Smooth muscle cell (in vitro differentiated cells): ENCODE data around the gene CACNG1. TPM values are rescaled to one million over a fixed set of nuclear protein-coding genes. Genes with fewer than 3 reads are reported as not detected.
"Not testable (repeated sequence)": the region's sequence is repeated elsewhere in the genome, so short reads cannot be mapped to it uniquely, and the experiment has no call there.

Experiments
- DNase-seq: peaks from one replicate; lab custom pipeline; 2025; ENCODE audit not compliant: unreplicated experiment; lab: John Stamatoyannopoulos, UW
- H2AFZ ChIP-seq: fragments of 200-600 bp; sonication (generic); 2 replicates; pipeline ENCODE4 v1.6.0; 2016; ENCODE audit warnings: antibody characterized with exemption, low read depth, mild to moderate bottlenecking
- H3F3A ChIP-seq: fragments of 200-600 bp; sonication (generic); 2 replicates; pipeline ENCODE4 v1.6.0; 2017; ENCODE audit warnings: antibody characterized with exemption, low read depth
- H3K27ac ChIP-seq: fragments of 200-600 bp; sonication (generic); 2 replicates; pipeline ENCODE4 v1.5.1; 2016; ENCODE audit warnings: low read depth, mild to moderate bottlenecking
- H3K27me3 ChIP-seq: fragments of 200-600 bp; sonication (generic); 2 replicates; pipeline ENCODE4 v1.6.1; 2016; ENCODE audit warnings: low read depth, mild to moderate bottlenecking
- H3K36me3 ChIP-seq: fragments of 200-600 bp; sonication (generic); 2 replicates; pipeline ENCODE4 v1.5.1; 2016; ENCODE audit warnings: low read depth
- H3K4me1 ChIP-seq: fragments of 200-600 bp; sonication (generic); 2 replicates; pipeline ENCODE4 v1.5.1; 2016; ENCODE audit warnings: low read depth
- H3K4me2 ChIP-seq: fragments of 200-600 bp; sonication (generic); 2 replicates; pipeline ENCODE4 v1.6.0; 2016; ENCODE audit warnings: mild to moderate bottlenecking
- H3K4me3 ChIP-seq: fragments of 200-600 bp; sonication (generic); 2 replicates; pipeline ENCODE4 v1.5.1; 2016; ENCODE audit warnings: mild to moderate bottlenecking
- H3K79me2 ChIP-seq: fragments of 200-600 bp; sonication (generic); 2 replicates; pipeline ENCODE4 v1.6.0; 2016; ENCODE audit warnings: low read depth, mild to moderate bottlenecking
- H3K9ac ChIP-seq: fragments of 200-600 bp; sonication (generic); 2 replicates; pipeline ENCODE4 v1.6.0; 2016; ENCODE audit warnings: low read depth
- H3K9me3 ChIP-seq: fragments of 200-600 bp; sonication (generic); replicated peaks from 2 replicates; pipeline ENCODE4 v1.5.1; 2016; ENCODE audit warnings: low read depth
- H4K20me1 ChIP-seq: fragments of 200-600 bp; sonication (generic); 2 replicates; pipeline ENCODE4 v1.6.0; 2016; ENCODE audit warnings: low read depth
- CTCF ChIP-seq: fragments of 200-600 bp; sonication (generic); IDR thresholded peaks from 2 replicates; pipeline ENCODE4 v1.5.1; 2017; ENCODE audit warnings: borderline replicate concordance, mild to moderate bottlenecking, antibody characterized with exemption; ENCODE audit not compliant: insufficient read depth, poor library complexity, severe bottlenecking
- WGBS: methylation state at CpG from one replicate; pipeline ENCODE4 v1.1.7; 2016; ENCODE audit warnings: low lambda C conversion rate; 5-methylcytosine and 5-hydroxymethylcytosine counted together
- polyA plus RNA-seq: library from polyadenylated mRNA; unstranded; fragments of >200 nt; fragmentation: Nextera tagmentation; extraction: Ambion mirVana; gene quantifications from 2 replicates; pipeline ENCODE4 v1.2.1, GENCODE V29; 2016
- total RNA-seq: library from RNA; depleted of rRNA; stranded (reverse); fragments of >200 nt; gene quantifications from 2 replicates; pipeline ENCODE4 v1.2.3, GENCODE V29; 2014

CACNG1 gene
- total and polyA plus RNA-seq, 2 experiments from 2014 or later: not detected

GRCh38 chr17:67092291-67092690 lies 47.9 kb downstream of the CACNG1 start:
- 92% methylated on average over 5 of the region's 5 CpGs for WGBS
- Histone ChIP-seq H3K4me2 (no peak overlapping the region), H3K79me2 (peaks cover 20% of the 10 kb centered on the region), H3K4me3 (no peak overlapping the region), H2AFZ (no peak overlapping the region), H4K20me1 (peaks cover 74% of the 10 kb centered on the region), H3F3A (no peaks in the 10 kb centered on the region), H3K27me3 (no peaks in the 10 kb centered on the region), H3K36me3 (no peaks in the 10 kb centered on the region), H3K9ac (no peak overlapping the region), H3K27ac (no peak overlapping the region), H3K4me1 (no peaks in the 10 kb centered on the region), H3K9me3 (no peaks in the 10 kb centered on the region)
- no peak for TF ChIP-seq CTCF
- DNase-seq: no peak

DNA sequence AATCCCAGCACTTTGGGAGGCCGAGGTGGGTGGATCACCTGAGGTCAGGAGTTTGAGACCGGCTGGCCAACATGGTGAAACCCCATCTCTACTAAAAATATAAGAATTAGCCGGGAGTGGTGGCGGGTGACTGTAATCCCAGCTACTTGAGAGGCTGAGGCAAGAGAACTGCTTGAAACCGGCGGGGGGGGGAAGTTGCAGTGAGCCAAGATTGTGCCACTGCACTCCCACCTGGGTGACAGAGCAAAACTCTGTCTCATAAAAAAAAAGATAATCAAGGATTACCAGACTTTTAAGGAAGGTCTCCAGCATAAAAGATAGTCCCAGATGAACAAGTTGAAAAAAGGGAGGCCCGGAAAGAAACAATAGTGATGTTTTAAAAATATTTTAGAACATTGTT lies 48.4 kb downstream of the CACNG1 start:
- H3K9ac ChIP-seq, H3K4me2 ChIP-seq, H3F3A ChIP-seq, H3K27me3 ChIP-seq, H3K27ac ChIP-seq, H3K9me3 ChIP-seq, H3K36me3 ChIP-seq, H3K4me3 ChIP-seq, H3K4me1 ChIP-seq, H2AFZ ChIP-seq, DNase-seq: not testable (repeated sequence)
- H4K20me1 ChIP-seq: peaks cover 78% of the 10 kb centered on the region
- H3K79me2 ChIP-seq: peaks cover 25% of the 10 kb centered on the region
- 87% methylated on average over 7 of the region's 7 CpGs for WGBS

GRCh38 chr17:67093348-67093747 lies 49.0 kb downstream of the CACNG1 start:
- no peak overlapping the region for H3K4me3 ChIP-seq
- no peaks in the 10 kb centered on the region for H3K4me1 ChIP-seq
- H3K9ac ChIP-seq: no peak overlapping the region
- H3K9me3 ChIP-seq: no peaks in the 10 kb centered on the region
- DNase-seq: no peak
- H3K79me2 ChIP-seq: peaks cover 26% of the 10 kb centered on the region
- H3K27ac ChIP-seq: no peak overlapping the region
- WGBS: 94% methylated on average over 2 of the region's 2 CpGs
- TF ChIP-seq CTCF: no peak
- H3K27me3 ChIP-seq: no peaks in the 10 kb centered on the region
- no peak overlapping the region for H3K4me2 ChIP-seq
- no peaks in the 10 kb centered on the region for H3F3A ChIP-seq
- H2AFZ ChIP-seq: no peak overlapping the region
- peaks cover 84% of the 10 kb centered on the region for H4K20me1 ChIP-seq
- no peaks in the 10 kb centered on the region for H3K36me3 ChIP-seq

GRCh38 chr17:67095291-67095690 lies 50.9 kb downstream of the CACNG1 start:
- 0% methylated on average over 1 of the region's 1 CpG for WGBS
- H3K4me1 ChIP-seq, H3K27me3 ChIP-seq, H3F3A ChIP-seq, H3K27ac ChIP-seq, H2AFZ ChIP-seq, H3K9ac ChIP-seq, H3K36me3 ChIP-seq, H3K4me2 ChIP-seq, DNase-seq, H3K9me3 ChIP-seq, H3K4me3 ChIP-seq: not testable (repeated sequence)
- Histone ChIP-seq H4K20me1 (peaks cover 89% of the 10 kb centered on the region), H3K79me2 (peaks cover 38% of the 10 kb centered on the region)

GRCh38 chr17:67095803-67096202 lies 51.4 kb downstream of the CACNG1 start:
- Histone ChIP-seq H4K20me1 (peaks cover 88% of the 10 kb centered on the region), H3K4me3 (no peak overlapping the region), H3K79me2 (peaks cover 41% of the 10 kb centered on the region), H2AFZ (no peak overlapping the region), H3K4me2 (no peak overlapping the region), H3K27ac (no peak overlapping the region), H3F3A (no peaks in the 10 kb centered on the region), H3K9me3 (no peaks in the 10 kb centered on the region), H3K27me3 (no peaks in the 10 kb centered on the region), H3K4me1 (no peaks in the 10 kb centered on the region), H3K9ac (no peak overlapping the region), H3K36me3 (no peaks in the 10 kb centered on the region)
- TF ChIP-seq CTCF: no peak
- no peak for DNase-seq
- WGBS: 100% methylated on average over 1 of the region's 1 CpG
